SU-DHL-6 (cell line): ENCODE measurements around the gene MDM2.

Source experiments
- CTCF ChIP-seq: fragments of 200-600 bp; sonication (generic); IDR thresholded peaks from one replicate; pipeline ENCODE4 v1.5.1; 2017; ENCODE audit warnings: antibody characterized with exemption, mild to moderate bottlenecking, low read length, moderate library complexity; ENCODE audit not compliant: insufficient read depth, poor library complexity, severe bottlenecking
- EZH2phosphoT487 ChIP-seq: fragments of 200-600 bp; sonication (generic), shearing (Covaris generic); conservative IDR thresholded peaks from 2 replicates; pipeline ENCODE4 v1.6.1; 2018; ENCODE audit warnings: mild to moderate bottlenecking, antibody characterized with exemption, low read length, moderate library complexity, mixed read lengths

- no peak for TF ChIP-seq CTCF
- TF ChIP-seq EZH2phosphoT487, result no peak
These were observed 13.2 kb upstream of the MDM2 start for GRCh38 chr12:68794653-68795251.
